Stimulated activated CD8-positive, alpha-beta memory T cell treated with anti-CD3 and anti-CD28 coated beads, Interleukin-4, amount 100 ng/mL, for 1 hour (primary cell): ENCODE measurements around the gene ARHGDIB.

Experiments
- DNase-seq, 2 donors: peaks; one replicate each; pipeline ENCODE4 v3.0.0-alpha.2; 2020; ENCODE audit warnings: low read depth in 2 of 2, low spot score in 1 of 2

Gene ARHGDIB

GRCh38 chr12:14984036-14984435 is 22.6 kb upstream of the ARHGDIB start:
- no peak for DNase-seq

DNA sequence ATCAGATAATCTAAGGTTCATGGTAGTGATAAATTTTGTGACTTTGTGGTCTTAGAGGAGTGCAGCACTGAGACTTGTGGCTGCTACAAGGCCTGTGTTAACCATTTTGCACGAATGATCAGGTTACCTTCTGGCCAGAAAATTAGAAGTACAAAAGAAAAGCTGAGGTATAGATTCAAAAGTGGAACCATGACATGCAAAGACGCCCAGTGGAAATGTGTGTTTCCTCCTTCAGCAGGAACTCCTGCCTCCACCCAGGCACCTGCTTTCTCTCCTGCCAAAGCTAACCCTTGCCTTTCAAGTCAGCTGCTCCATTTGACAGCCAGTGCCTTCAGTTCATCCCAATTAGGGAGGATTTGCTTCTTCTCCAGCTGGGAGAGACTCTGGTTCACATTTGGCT is 21.6 kb upstream of the ARHGDIB start:
- DNase-seq = no peak

DNA sequence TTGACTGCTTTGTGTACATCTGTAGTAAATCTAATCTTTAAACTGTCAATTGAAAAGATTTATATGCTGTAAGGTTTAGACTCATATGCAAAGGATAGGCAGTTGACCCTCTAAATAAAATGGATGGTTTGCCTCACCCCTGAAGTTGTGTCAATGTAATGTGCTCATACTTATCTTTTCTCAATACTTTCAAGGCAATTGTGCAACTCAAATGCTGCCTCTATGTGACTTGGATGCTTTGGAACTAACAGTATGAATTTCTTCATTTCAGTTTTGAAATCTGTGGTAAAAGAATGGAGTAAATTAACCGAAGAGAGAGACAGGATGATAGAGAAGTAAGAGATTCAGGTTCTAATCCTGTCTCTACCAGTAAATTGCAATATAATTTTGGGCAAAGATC is 21.2 kb upstream of the ARHGDIB start:
- DNase-seq = no peak

DNA sequence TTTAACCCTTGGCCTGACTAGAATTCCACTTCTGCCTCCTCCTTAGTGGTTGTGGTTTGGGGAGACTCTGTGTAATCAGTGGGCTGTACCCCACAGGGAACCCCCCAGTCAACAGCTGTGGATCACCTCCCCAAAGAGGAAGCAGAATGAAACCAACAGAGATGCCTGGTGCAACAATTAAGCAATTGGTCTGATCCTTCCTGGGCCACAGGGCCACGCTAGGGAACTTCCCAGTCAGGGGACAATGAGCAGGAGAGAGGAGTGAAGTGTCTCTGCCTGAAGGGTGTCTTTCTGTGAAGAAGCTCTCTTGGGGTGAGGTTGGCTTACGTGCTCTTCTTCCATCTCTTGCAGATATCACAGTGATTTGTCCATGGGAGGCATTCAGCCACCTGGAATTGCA is 19.6 kb upstream of the ARHGDIB start:
- DNase-seq = no peak

- DNase-seq = no peak
These were observed 18.1 kb upstream of the ARHGDIB start for GRCh38 chr12:14979468-14979867.

GRCh38 chr12:14976658-14977057 is 15.3 kb upstream of the ARHGDIB start:
- DNase-seq = no peak

- DNase-seq = no peak
These were observed 14.1 kb upstream of the ARHGDIB start for GRCh38 chr12:14975457-14975856.

DNA sequence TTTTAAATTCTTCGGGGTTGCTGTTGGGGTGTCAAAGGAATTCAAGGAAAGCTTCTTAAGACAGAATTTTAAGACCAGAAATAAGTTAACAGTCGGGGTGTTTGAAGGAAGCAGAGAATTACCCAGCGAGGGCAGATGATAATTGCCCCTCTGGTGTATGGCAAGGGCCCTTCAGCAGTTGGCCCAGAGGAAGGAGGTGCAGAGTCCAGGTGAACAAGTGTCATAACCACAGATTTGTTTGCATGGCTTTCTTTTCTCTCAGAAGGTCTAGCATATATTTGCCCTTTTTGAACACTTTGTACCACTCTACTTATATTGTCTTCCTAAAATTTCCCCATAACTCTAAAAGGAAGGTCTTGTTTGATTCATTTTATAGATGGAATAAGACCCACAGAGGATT is 13.2 kb upstream of the ARHGDIB start:
- no peak for DNase-seq

DNA sequence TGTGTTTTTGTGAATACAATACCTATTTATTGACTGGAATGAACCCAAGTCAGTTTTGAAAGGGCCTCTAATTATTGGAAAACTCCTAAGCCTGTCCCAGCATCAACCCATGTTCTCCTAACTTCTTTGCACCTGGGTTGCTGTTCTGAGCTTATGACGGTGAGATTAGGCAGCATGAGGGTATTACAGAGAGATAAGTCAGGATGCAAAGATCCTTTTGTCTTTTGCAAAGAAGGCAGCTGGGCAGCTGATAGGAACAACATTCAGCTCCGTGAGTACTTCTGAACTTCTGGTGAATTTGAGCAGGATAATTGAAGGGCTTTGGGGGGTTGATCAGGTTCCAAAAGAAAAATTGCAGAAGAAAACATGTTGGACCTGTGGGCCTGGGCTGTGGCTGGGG is 11.4 kb upstream of the ARHGDIB start, which contains the start of gene PDE6H:
TSS of gene PDE6H (plus strand) at position 227 of the 400 bp plus-strand sequence. CDS start 4,971 bp downstream, outside the sequence.
- no peak for DNase-seq

DNA sequence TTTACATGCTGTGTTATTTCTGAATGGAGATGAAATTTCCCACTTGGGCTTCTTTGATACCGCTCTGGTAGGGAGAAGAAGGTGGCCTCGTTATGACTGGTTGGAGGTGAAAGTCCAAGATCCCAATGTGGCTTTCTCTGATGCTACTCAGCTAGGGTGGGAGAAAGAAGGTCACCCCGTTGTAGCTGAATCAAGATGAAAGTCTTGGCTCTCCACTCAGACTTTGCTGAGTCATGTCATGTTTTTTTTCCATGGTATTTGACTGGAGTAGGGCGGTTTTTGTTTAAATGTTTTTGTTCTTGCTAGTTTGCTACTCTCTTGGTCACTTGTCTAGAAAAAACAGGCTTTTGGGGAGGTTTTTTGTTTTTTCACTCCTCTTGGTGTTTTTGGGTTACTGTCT is 9.1 kb upstream of the ARHGDIB start:
- no peak for DNase-seq

DNA sequence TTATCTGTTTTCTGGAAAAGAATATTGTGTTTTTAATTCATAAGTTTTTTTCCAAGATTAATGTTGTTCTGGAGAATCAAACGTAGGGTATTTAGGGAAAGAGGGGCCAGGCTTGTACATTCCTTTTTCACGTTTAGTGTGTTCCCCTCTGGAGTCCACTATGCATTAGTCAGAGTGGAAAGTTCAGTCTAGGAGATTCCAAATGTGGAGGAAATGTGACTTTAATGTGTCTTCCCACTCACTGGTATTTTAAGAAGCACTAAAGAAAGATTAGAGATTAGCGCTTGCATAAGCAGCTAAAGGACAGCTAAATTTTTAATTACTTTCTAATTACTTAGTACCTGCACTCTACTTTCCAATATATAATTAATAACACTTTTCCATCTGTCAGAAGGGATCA is 7.1 kb upstream of the ARHGDIB start:
- DNase-seq = no peak

DNA sequence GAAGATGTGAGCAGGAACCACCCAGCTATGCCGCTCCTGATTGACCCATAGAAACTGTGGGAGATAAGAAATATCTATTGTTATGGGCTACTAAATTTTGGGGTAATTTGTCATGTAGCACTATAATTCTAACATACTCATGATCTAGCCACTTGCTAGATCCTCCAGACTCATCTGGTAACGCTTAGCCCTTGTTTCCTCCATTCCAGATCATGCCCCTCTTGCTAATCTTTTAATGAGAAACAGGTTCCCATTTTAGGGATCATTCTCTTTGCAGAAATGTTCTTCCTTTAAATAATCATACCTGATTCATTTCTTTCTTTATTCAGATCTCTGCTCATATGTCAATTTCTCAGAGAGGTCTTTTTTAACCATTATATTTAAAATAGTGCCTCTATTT is 3.8 kb upstream of the ARHGDIB start:
- DNase-seq = no peak

DNA sequence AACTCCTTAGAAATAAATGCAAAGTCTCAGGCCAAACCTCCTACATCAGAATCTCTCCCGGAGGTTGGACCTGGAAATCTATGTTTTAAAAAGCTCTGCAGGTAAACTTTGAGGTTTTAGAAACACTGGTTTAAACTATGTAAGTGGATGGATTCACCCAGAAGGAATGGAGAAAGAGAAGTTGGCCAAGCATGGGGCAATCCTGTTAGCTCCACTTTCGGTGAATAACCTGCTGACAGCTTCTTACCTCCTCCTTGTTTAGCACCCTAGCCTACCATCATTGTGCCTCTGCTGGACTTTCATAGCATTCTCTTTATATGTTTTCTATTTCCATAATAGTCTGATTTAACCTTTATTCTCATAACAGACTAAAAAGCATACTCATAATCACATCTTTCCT is 3.0 kb upstream of the ARHGDIB start:
- DNase-seq = no peak

GRCh38 chr12:14963520-14963919 is 2.1 kb upstream of the ARHGDIB start:
- no peak for DNase-seq

DNA sequence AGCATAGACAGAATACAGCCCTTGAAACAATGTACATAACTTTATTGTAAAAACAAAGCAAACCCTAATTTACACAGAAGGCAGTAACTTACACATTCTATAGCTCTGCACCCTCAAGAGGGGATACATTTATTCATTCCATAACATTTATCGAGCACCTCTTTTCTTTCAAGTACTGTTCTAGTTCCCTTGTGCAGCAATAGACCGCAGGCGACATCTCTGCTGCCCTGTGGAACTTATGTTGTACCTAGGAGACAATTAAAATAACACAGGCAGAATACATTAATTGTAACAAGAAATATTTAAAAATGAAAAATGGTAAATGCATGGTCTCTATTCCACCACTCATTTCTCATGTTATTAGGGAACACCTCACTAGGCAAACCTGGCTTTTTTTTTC is 1.4 kb upstream of the ARHGDIB start:
- no peak for DNase-seq

- no peak for DNase-seq
These were observed 745 bp upstream of the ARHGDIB start for GRCh38 chr12:14962153-14962539.

GRCh38 chr12:14960548-14961465 is 594 bp downstream of the ARHGDIB start:
- DNase-seq = no peak

DNA sequence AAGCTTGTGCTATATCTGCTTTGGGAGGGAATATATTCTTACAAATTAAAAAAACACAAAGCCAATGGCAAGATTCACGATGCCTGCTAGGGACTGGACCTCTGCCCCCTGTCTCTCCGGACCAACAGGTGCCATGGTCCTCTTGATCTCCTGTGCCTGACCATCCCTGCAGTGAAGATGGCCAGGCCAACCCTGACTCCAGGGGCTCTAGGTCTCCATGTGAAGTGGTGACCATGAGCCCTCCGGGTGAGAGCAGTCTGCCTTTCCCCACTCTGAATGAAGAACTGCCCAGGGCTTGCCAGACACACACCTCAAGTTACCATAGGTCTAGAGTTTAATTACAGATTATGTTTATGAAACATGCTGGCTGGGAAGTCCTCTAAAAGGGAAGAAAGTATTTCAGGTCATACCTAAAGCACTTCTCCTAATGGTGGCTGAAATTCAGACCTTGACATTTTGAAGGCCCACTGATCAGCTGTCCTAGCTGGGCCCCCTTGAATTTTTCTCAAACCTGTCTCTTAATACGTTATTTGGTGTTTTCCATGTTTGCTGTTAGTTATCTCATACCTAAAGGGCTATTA is 1.4 kb downstream of the ARHGDIB start:
- DNase-seq = no peak

DNA sequence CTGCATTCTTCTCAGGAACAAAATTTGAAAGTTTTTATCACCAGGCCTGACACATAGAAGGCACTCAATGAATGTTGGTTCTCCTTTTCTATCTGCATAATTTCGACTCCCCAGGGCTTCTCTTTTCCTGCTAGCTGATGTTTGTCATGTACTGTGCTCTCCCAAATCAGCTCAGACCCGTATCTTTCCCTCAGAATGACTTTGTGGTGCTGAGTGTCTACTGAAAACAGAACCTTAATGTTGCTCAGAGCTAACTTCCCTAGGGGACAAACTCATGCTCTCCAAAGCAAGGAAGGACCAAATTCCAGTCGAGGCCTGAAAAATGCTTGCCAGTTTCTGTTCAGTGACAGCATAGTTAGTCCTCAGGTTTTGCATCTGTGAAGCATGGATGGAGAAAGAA is 1.9 kb downstream of the ARHGDIB start:
- no peak for DNase-seq

- no peak for DNase-seq
These were observed 2.3 kb downstream of the ARHGDIB start for GRCh38 chr12:14959126-14959440.

GRCh38 chr12:14958361-14959125 is 2.9 kb downstream of the ARHGDIB start:
- DNase-seq = no peak

GRCh38 chr12:14957551-14958168 is 3.7 kb downstream of the ARHGDIB start:
- DNase-seq = no peak
